H9 (cell line): ENCODE measurements around the gene FMNL1. TPM values are rescaled to one million over a fixed set of nuclear protein-coding genes. Genes with fewer than 3 reads are reported as not detected.

ENCODE experiments used
- DNase-seq: peaks from one replicate; pipeline ENCODE4 v3.0.0-alpha.2; 2017
- H2AFZ ChIP-seq: one replicate; pipeline ENCODE4 v1.6.1; 2013; ENCODE audit warnings: mild to moderate bottlenecking, low read length, control low read depth, moderate library complexity
- H2AK5ac ChIP-seq: 2 replicates; pipeline ENCODE4 v1.6.1; 2013; ENCODE audit warnings: low read length, control low read depth, mixed read lengths; ENCODE audit not compliant: insufficient read length
- H2BK120ac ChIP-seq: one replicate; pipeline ENCODE4 v1.6.1; 2013; ENCODE audit warnings: low read depth, mild to moderate bottlenecking, low read length, control low read depth, inconsistent platforms; ENCODE audit not compliant: poor library complexity, severe bottlenecking
- H2BK12ac ChIP-seq: 2 replicates; pipeline ENCODE4 v1.6.1; 2013; ENCODE audit warnings: low read length, control low read depth, mixed read lengths, low read depth; ENCODE audit not compliant: insufficient read length
- H2BK15ac ChIP-seq: 2 replicates; pipeline ENCODE4 v1.6.1; 2013; ENCODE audit warnings: low read depth, low read length, control low read depth
- H2BK20ac ChIP-seq: one replicate; pipeline ENCODE4 v1.6.1; 2013; ENCODE audit warnings: low read depth, mild to moderate bottlenecking, low read length, control low read depth, inconsistent platforms; ENCODE audit not compliant: poor library complexity, severe bottlenecking
- H2BK5ac ChIP-seq: 2 replicates; pipeline ENCODE4 v1.6.1; 2013; ENCODE audit warnings: low read length, control low read depth, mixed read lengths; ENCODE audit not compliant: insufficient read length
- H3K14ac ChIP-seq: 2 replicates; pipeline ENCODE4 v1.6.1; 2013; ENCODE audit warnings: low read length, control low read depth; ENCODE audit not compliant: insufficient read depth
- H3K18ac ChIP-seq: 2 replicates; pipeline ENCODE4 v1.6.1; 2013; ENCODE audit warnings: low read depth, mild to moderate bottlenecking, mixed read lengths, low read length, control low read depth; ENCODE audit not compliant: insufficient read length
- H3K23ac ChIP-seq: 2 replicates; pipeline ENCODE4 v1.6.1; 2013; ENCODE audit warnings: low read length, control low read depth, mixed read lengths, low read depth; ENCODE audit not compliant: insufficient read length
- H3K23me2 ChIP-seq: 2 replicates; pipeline ENCODE4 v1.6.1; 2013; ENCODE audit warnings: low read depth, mild to moderate bottlenecking, mixed read lengths, low read length, control low read depth; ENCODE audit not compliant: insufficient read length, poor library complexity, severe bottlenecking
- H3K27ac ChIP-seq: 2 replicates; pipeline ENCODE4 v1.5.1; 2013; ENCODE audit warnings: low read length, control low read depth, mixed read lengths, low read depth; ENCODE audit not compliant: insufficient read length
- H3K27me3 ChIP-seq: 2 replicates; pipeline ENCODE4 v1.6.1; 2013; ENCODE audit warnings: low read length, control low read depth, inconsistent platforms; ENCODE audit not compliant: insufficient read depth
- H3K4ac ChIP-seq: 2 replicates; pipeline ENCODE4 v1.6.1; 2013; ENCODE audit warnings: low read depth, mild to moderate bottlenecking, control low read depth, inconsistent platforms, low read length, moderate library complexity
- H3K4me1 ChIP-seq: 2 replicates; pipeline ENCODE4 v1.6.1; 2013; ENCODE audit warnings: low read length, control low read depth, inconsistent platforms; ENCODE audit not compliant: insufficient read depth
- H3K4me2 ChIP-seq: 2 replicates; pipeline ENCODE4 v1.6.1; 2013; ENCODE audit warnings: low read length, control low read depth, mixed read lengths; ENCODE audit not compliant: insufficient read length, insufficient read depth
- H3K56ac ChIP-seq: 2 replicates; pipeline ENCODE4 v1.6.1; 2013; ENCODE audit warnings: low read depth, mild to moderate bottlenecking, mixed read lengths, low read length, control low read depth; ENCODE audit not compliant: insufficient read length
- H3K79me1 ChIP-seq: 2 replicates; pipeline ENCODE4 v1.6.1; 2013; ENCODE audit warnings: low read depth, mild to moderate bottlenecking, moderate library complexity, low read length, control low read depth, inconsistent platforms; ENCODE audit not compliant: insufficient read depth, poor library complexity, severe bottlenecking
- H3K79me2 ChIP-seq: 2 replicates; pipeline ENCODE4 v1.6.1; 2013; ENCODE audit warnings: low read length, control low read depth, inconsistent platforms; ENCODE audit not compliant: insufficient read depth
- H3K9ac ChIP-seq: 2 replicates; pipeline ENCODE4 v1.6.1; 2013; ENCODE audit warnings: low read length, control low read depth, mixed read lengths; ENCODE audit not compliant: insufficient read length; ENCODE audit errors: extremely low read depth
- H3K9me3 ChIP-seq: one replicate; pipeline ENCODE4 v1.6.1; 2013; ENCODE audit warnings: low read depth, low read length, inconsistent platforms; ENCODE audit not compliant: control insufficient read depth
- H3T11ph ChIP-seq: one replicate; pipeline ENCODE4 v1.6.1; 2013; ENCODE audit warnings: mild to moderate bottlenecking, low read length, control low read depth, inconsistent platforms
- H4K20me1 ChIP-seq: one replicate; pipeline ENCODE4 v1.6.1; 2013; ENCODE audit not compliant: control insufficient read depth, insufficient read length, insufficient read depth
- H4K5ac ChIP-seq: 2 replicates; pipeline ENCODE4 v1.6.1; 2013; ENCODE audit warnings: low read depth, mild to moderate bottlenecking, mixed read lengths, low read length, control low read depth; ENCODE audit not compliant: insufficient read length
- H4K8ac ChIP-seq: replicated peaks from 2 replicates; pipeline ENCODE4 v1.6.1; 2013; ENCODE audit warnings: low read length, control low read depth, mixed read lengths, low read depth; ENCODE audit not compliant: insufficient read length
- H4K91ac ChIP-seq: 2 replicates; pipeline ENCODE4 v1.6.1; 2013; ENCODE audit warnings: low read depth, mild to moderate bottlenecking, moderate library complexity, mixed read lengths, low read length, control low read depth; ENCODE audit not compliant: insufficient read length
- H3K27ac Mint-ChIP-seq, 3 experiments: 2 replicates in 2 of 3; 3 replicates in 1 of 3; pipeline ENCODE4 v1.8.0; 2020 to 2021; ENCODE audit warnings: mixed read lengths in 3 of 3, mild to moderate bottlenecking in 1 of 3, moderate library complexity in 1 of 3
- H3K27me3 Mint-ChIP-seq: 2 replicates; pipeline ENCODE4 v1.8.0; 2021; ENCODE audit warnings: low read depth, mild to moderate bottlenecking, moderate library complexity, mixed read lengths
- H3K36me3 Mint-ChIP-seq, 3 experiments: 2 replicates in 2 of 3; 3 replicates in 1 of 3; pipeline ENCODE4 v1.8.0; 2020 to 2021; ENCODE audit warnings: low read depth in 3 of 3, mixed read lengths in 3 of 3; ENCODE audit not compliant: insufficient read depth in 1 of 3
- H3K4me1 Mint-ChIP-seq, 2 experiments: 2 replicates each; pipeline ENCODE4 v1.8.0; 2020; ENCODE audit warnings: mixed read lengths in 2 of 2
- H3K4me3 Mint-ChIP-seq, 2 experiments: 2 replicates in 1 of 2; 3 replicates in 1 of 2; pipeline ENCODE4 v1.8.0; 2020 to 2021; ENCODE audit warnings: mild to moderate bottlenecking in 2 of 2, mixed read lengths in 2 of 2, moderate library complexity in 1 of 2
- H3K9me3 Mint-ChIP-seq, 2 experiments: 2 replicates in 1 of 2; 3 replicates in 1 of 2; pipeline ENCODE4 v1.8.0; 2020; ENCODE audit warnings: mild to moderate bottlenecking in 2 of 2, mixed read lengths in 2 of 2, moderate library complexity in 1 of 2
- CTCF ChIP-seq: fragments of 200-600 bp; sonication (generic); conservative IDR thresholded peaks from 3 replicates; pipeline ENCODE4 v1.8.0; 2021; ENCODE audit warnings: antibody characterized with exemption, mild to moderate bottlenecking
- WGBS: extraction: QIAGEN DNeasy Blood & Tissue Kit; methylation state at CpG from one replicate; pipeline ENCODE4 v1.1.7; 2013; ENCODE audit warnings: missing lambda C conversion rate, low lambda C conversion rate, mixed read lengths; ENCODE audit not compliant: insufficient read length; ENCODE audit errors: extremely low coverage; 5-methylcytosine and 5-hydroxymethylcytosine counted together
- total RNA-seq: library from RNA; stranded (reverse); gene quantifications from 2 replicates; pipeline ENCODE4 v1.2.1, GENCODE V29; 2021

The FMNL1 gene
- total RNA-seq, 1 experiment from 2014 or later, result 6.9 TPM

GRCh38 chr17:45175759-45176115, 45.9 kb upstream of the FMNL1 start:
- no peak overlapping the region for H4K5ac ChIP-seq
- H3K18ac ChIP-seq, result no peak overlapping the region
- H3K23me2 ChIP-seq, result no peaks in the 10 kb centered on the region
- no peak for DNase-seq
- peaks cover 21 to 34% of the 10 kb centered on the region in 2 experiments for H3K4me1 Mint-ChIP-seq
- no peak overlapping the region for H2BK5ac ChIP-seq
- H3K4me3 Mint-ChIP-seq, result no peak overlapping the region
- no peaks in the 10 kb centered on the region; the same call in 1 of the 2 replicates for H3K27me3 Mint-ChIP-seq
- peaks cover 2% of the 10 kb centered on the region; the same call in 1 of the 2 replicates for H3K4me1 ChIP-seq
- no peak overlapping the region for H3K23ac ChIP-seq
- no peak overlapping the region for H2AK5ac ChIP-seq
- no peak overlapping the region for H4K91ac ChIP-seq
- no peak overlapping the region for H3K9ac ChIP-seq
- no peak overlapping the region for H3K4me2 ChIP-seq
- whole genome bisulfite sequencing, result no CpG with 5 or more reads among the region's 3 CpGs
- no peaks in the 10 kb centered on the region for H3K79me1 ChIP-seq
- no peak overlapping the region for H3K4ac ChIP-seq
- TF ChIP-seq CTCF, result no peak
- no peak overlapping the region for H2AFZ ChIP-seq
- H2BK15ac ChIP-seq, result 0 out of 2 replicates have a peak overlapping the region, but pooled peaks have one; percentile 24
- no peak overlapping the region for H4K8ac ChIP-seq
- no peaks in the 10 kb centered on the region for H3K27me3 ChIP-seq
- no peaks in the 10 kb centered on the region for H3K9me3 ChIP-seq
- H3T11ph ChIP-seq, result no peak overlapping the region
- H3K9me3 Mint-ChIP-seq, result no peaks in the 10 kb centered on the region
- H3K27ac Mint-ChIP-seq, result no peak overlapping the region
- H2BK120ac ChIP-seq, result no peak overlapping the region
- no peak overlapping the region for H3K27ac ChIP-seq
- peaks cover 0 to 3% (median 0%) of the 10 kb centered on the region in 3 experiments; a peak in 2 of 7 replicates for H3K36me3 Mint-ChIP-seq
- H2BK20ac ChIP-seq, result no peak overlapping the region
- no peak overlapping the region for H3K56ac ChIP-seq
- no peaks in the 10 kb centered on the region for H3K79me2 ChIP-seq
- no peak overlapping the region for H3K14ac ChIP-seq
- H4K20me1 ChIP-seq, result no peaks in the 10 kb centered on the region
- no peak overlapping the region for H2BK12ac ChIP-seq
